ENCODE data around the gene UVSSA. TPM values are rescaled to one million over a fixed set of nuclear protein-coding genes. Genes with fewer than 3 reads are reported as not detected.

The UVSSA gene
- total and polyA plus RNA-seq, 2 experiments from 2014 or later: 2.9 to 4.1 TPM

- DNase-seq: no peak
- Histone ChIP-seq H2AFZ (no peak overlapping the region), H3K9ac (no peak overlapping the region), H3K9me2 (ENCODE audit: insufficient read depth) (no peaks in the 10 kb centered on the region), H3K9me3 (ENCODE audit: low read depth) (no peaks in the 10 kb centered on the region), H3K27ac (no peak overlapping the region), H3K4me2 (ENCODE audit: unreplicated experiment) (no peak overlapping the region), H3K79me2 (ENCODE audit: insufficient read depth) (peaks cover 40% of the 10 kb centered on the region), H3F3A (ENCODE audit: insufficient read depth) (peaks cover 43% of the 10 kb centered on the region), H3K27me3 (replicated peaks; ENCODE audit: insufficient read depth) (no peaks in the 10 kb centered on the region), H4K20me1 (ENCODE audit: insufficient read depth) (no peaks in the 10 kb centered on the region), H3K36me3 (ENCODE audit: low read depth) (peaks cover 20% of the 10 kb centered on the region), H3K4me3 (no peak overlapping the region), H3K4me1 (ENCODE audit: insufficient read depth) (no peaks in the 10 kb centered on the region)
- in situ Hi-C loops (cut with MboI): no loop called here
- TF ChIP-seq EZH2phosphoT487 (IDR thresholded peaks at IDR 0.05; ENCODE audit: insufficient read depth, low read depth) (no peak), EZH2 (IDR thresholded peaks at IDR 0.05; ENCODE audit: insufficient read depth, poor library complexity, severe bottlenecking) (no peak)
- WGBS, 2 experiments (ENCODE audit: low coverage in 1 of 2, low lambda C conversion rate in 2 of 2, missing lambda C conversion rate in 2 of 2): 91 to 93% methylated on average over 50 to 51 of the region's 51 CpGs
These were observed 18.5 kb upstream of the UVSSA start for GRCh38 chr4:1328267-1329155.

GRCh38 chr4:1329408-1330371, 17.3 kb upstream of the UVSSA start:
- in situ Hi-C loops (cut with MboI): no loop called here
- Histone ChIP-seq H3F3A (ENCODE audit: insufficient read depth) (peaks cover 37% of the 10 kb centered on the region), H3K9me2 (ENCODE audit: insufficient read depth) (no peaks in the 10 kb centered on the region), H3K9me3 (ENCODE audit: low read depth) (no peaks in the 10 kb centered on the region), H3K36me3 (ENCODE audit: low read depth) (peaks cover 17% of the 10 kb centered on the region; the same call in 1 of the 2 replicates), H3K9ac (no peak overlapping the region), H4K20me1 (ENCODE audit: insufficient read depth) (no peaks in the 10 kb centered on the region), H2AFZ (no peak overlapping the region), H3K4me2 (ENCODE audit: unreplicated experiment) (no peak overlapping the region), H3K27ac (no peak overlapping the region), H3K4me3 (no peak overlapping the region), H3K4me1 (ENCODE audit: insufficient read depth) (no peaks in the 10 kb centered on the region), H3K79me2 (ENCODE audit: insufficient read depth) (peaks cover 45% of the 10 kb centered on the region), H3K27me3 (replicated peaks; ENCODE audit: insufficient read depth) (no peaks in the 10 kb centered on the region)
- TF ChIP-seq EZH2phosphoT487 (IDR thresholded peaks at IDR 0.05; ENCODE audit: insufficient read depth, low read depth) (no peak), EZH2 (IDR thresholded peaks at IDR 0.05; ENCODE audit: insufficient read depth, poor library complexity, severe bottlenecking) (no peak)
- peak; percentile 17 for DNase-seq
- 88 to 95% methylated on average over 32 to 34 of the region's 34 CpGs for WGBS, 2 experiments (ENCODE audit: low coverage in 1 of 2, low lambda C conversion rate in 2 of 2, missing lambda C conversion rate in 2 of 2)

- no peak overlapping the region for H3K4me3 ChIP-seq
- H3K79me2 ChIP-seq (ENCODE audit: insufficient read depth): peaks cover 50% of the 10 kb centered on the region
- H3K9me3 ChIP-seq (ENCODE audit: low read depth): no peaks in the 10 kb centered on the region
- no peak overlapping the region for H3K27ac ChIP-seq
- in situ Hi-C loops (cut with MboI): no loop called here
- H3K36me3 ChIP-seq (ENCODE audit: low read depth): peaks cover 11% of the 10 kb centered on the region; the same call in 1 of the 2 replicates
- H3K9ac ChIP-seq: no peak overlapping the region
- TF ChIP-seq EZH2phosphoT487 (IDR thresholded peaks at IDR 0.05; ENCODE audit: insufficient read depth, low read depth) (no peak), EZH2 (IDR thresholded peaks at IDR 0.05; ENCODE audit: insufficient read depth, poor library complexity, severe bottlenecking) (no peak)
- no peaks in the 10 kb centered on the region for H3K9me2 ChIP-seq (ENCODE audit: insufficient read depth)
- no peak overlapping the region for H2AFZ ChIP-seq
- peaks cover 33% of the 10 kb centered on the region for H3F3A ChIP-seq (ENCODE audit: insufficient read depth)
- 88 to 89% methylated on average over 32 to 33 of the region's 34 CpGs for WGBS, 2 experiments (ENCODE audit: low coverage in 1 of 2, low lambda C conversion rate in 2 of 2, missing lambda C conversion rate in 2 of 2)
- H4K20me1 ChIP-seq (ENCODE audit: insufficient read depth): no peaks in the 10 kb centered on the region
- no peak for DNase-seq
- H3K4me2 ChIP-seq (ENCODE audit: unreplicated experiment): no peak overlapping the region
- H3K4me1 ChIP-seq (ENCODE audit: insufficient read depth): no peaks in the 10 kb centered on the region
- no peaks in the 10 kb centered on the region for H3K27me3 ChIP-seq (replicated peaks; ENCODE audit: insufficient read depth)
These were observed 16.0 kb upstream of the UVSSA start for GRCh38 chr4:1330761-1331590.
